PFSK-1 (cell line): ENCODE results near the gene TGM5.

Experiments used
- POLR2AphosphoS5 ChIP-seq: IDR thresholded peaks from 2 replicates; pipeline ENCODE4 v1.6.1; 2012; ENCODE audit warnings: low read depth, mild to moderate bottlenecking, control low read depth, low read length, moderate library complexity
- TAF1 ChIP-seq: IDR thresholded peaks from 2 replicates; pipeline ENCODE4 v1.6.1; 2012; ENCODE audit warnings: low read length, control low read depth, borderline replicate concordance; ENCODE audit not compliant: insufficient read depth
- TF ChIP-seq, protein P1 (sequence below), 2 experiments: IDR thresholded peaks; 2 replicates each; pipeline versions ENCODE4 v1.6.1 to v1.8.0; 2011 to 2012; ENCODE audit warnings: low read depth in 2 of 2, low read length in 2 of 2, control low read depth in 1 of 2, inconsistent platforms in 1 of 2, mild to moderate bottlenecking in 1 of 2, moderate library complexity in 1 of 2; ENCODE audit not compliant: insufficient read depth in 1 of 2

DNA sequence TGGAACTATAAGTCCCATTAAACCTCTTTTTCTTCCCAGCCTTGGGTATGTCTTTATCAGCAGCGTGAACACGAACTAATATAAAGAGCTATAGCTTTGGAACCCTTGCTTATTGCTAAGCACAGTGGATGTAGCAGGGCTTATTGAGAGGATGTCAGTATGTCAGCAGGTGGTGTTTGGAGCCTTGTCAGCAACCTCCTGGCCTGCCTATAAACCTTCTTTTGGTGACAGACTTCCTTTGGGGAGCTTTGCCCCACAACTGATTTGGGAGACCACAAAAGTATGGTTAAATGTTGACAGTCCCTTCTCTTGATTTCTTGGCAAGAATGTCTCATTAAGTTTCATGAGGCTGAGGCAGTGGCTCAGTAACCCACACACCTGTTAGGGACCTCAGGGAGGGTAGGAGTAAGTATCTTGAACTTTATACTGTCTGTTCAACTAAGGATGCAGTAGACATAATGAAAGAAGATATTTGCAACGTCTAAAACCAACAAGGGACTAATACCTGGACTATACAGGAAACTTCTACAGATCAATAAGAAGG, 66.7 kb downstream of the TGM5 start:
- TF ChIP-seq, protein P1, sequence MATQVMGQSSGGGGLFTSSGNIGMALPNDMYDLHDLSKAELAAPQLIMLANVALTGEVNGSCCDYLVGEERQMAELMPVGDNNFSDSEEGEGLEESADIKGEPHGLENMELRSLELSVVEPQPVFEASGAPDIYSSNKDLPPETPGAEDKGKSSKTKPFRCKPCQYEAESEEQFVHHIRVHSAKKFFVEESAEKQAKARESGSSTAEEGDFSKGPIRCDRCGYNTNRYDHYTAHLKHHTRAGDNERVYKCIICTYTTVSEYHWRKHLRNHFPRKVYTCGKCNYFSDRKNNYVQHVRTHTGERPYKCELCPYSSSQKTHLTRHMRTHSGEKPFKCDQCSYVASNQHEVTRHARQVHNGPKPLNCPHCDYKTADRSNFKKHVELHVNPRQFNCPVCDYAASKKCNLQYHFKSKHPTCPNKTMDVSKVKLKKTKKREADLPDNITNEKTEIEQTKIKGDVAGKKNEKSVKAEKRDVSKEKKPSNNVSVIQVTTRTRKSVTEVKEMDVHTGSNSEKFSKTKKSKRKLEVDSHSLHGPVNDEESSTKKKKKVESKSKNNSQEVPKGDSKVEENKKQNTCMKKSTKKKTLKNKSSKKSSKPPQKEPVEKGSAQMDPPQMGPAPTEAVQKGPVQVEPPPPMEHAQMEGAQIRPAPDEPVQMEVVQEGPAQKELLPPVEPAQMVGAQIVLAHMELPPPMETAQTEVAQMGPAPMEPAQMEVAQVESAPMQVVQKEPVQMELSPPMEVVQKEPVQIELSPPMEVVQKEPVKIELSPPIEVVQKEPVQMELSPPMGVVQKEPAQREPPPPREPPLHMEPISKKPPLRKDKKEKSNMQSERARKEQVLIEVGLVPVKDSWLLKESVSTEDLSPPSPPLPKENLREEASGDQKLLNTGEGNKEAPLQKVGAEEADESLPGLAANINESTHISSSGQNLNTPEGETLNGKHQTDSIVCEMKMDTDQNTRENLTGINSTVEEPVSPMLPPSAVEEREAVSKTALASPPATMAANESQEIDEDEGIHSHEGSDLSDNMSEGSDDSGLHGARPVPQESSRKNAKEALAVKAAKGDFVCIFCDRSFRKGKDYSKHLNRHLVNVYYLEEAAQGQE (IDR thresholded peaks at IDR 0.05; ENCODE audit: insufficient read depth in 1 of 2, low read depth in 2 of 2, low read length in 2 of 2), result no peak
- TF ChIP-seq POLR2AphosphoS5 (no peak), TAF1 (no peak)
